GM18873 (cell line): ENCODE results near the gene ACADS.
"Not testable (repeated sequence)": the region's sequence is repeated elsewhere in the genome, so short reads cannot be mapped to it uniquely, and the experiment has no call there.

ENCODE experiments used
- ATAC-seq: cut with Tn5 transposase; IDR thresholded peaks from one replicate; pipeline ENCODE4 v1.9.1; 2021; ENCODE audit warnings: mild to moderate bottlenecking, moderate library complexity, moderate number of reproducible peaks; ENCODE audit not compliant: unreplicated experiment, low FRiP score

The ACADS gene

DNA sequence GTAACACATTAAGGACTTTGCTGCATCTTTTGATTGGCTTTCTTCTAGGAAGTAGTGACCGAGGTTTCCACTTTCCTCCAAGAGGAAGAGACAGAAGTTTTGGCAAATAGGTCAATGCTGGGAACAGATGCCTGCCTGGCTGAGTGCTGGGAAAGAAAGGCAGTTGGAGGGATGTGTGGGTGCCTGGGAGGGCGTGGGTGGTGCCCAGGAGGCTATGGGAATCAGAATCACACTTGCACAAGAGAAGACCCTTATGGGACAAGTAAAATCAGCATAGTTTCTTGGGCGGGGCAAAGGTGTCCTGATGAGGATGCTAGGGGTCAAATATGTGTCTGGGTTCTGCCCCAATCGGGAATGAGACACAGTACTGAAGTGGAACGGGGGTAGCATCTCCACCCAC is 906 bp upstream of the ACADS start:
- no peak for ATAC-seq

DNA sequence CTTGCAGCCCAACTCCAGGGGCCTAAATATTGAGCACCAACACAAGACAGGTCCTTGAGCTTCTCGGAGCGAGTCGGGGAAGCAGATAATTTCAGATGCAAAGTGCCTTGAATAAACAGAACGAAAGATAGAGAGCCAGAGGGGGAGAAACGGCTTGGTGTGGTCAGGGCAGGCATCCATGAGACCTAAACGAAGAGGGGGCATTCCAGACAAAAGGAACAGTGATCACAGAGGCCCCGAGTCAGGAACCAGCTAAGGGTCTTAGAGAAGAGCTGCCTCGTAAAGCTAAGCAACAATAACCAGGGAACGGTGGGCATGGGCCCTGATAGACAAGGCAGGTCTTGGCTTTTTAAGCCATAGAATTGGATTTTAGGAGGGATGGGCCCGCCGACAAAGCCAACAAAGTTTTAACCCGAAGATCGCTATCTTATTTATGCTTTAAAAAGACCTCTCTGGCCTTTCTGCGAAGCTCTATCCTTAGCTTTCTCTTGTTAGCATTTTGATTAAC is 421 bp upstream of the ACADS start:
- no peak for ATAC-seq

DNA sequence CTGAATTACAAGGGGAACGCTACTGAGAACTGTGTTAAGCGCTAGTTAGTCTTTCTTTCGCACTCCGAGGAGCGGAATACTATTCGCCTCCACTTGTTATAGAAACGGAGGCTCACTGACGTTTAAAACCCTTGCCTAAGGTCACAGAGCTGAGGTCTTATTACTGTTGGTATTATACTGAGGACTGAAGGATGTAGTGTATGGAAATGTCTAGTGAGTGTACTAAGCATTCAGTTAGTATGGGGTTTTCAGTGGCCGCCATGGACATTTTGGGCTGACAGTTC is 826 bp downstream of the ACADS start:
- ATAC-seq: no peak

DNA sequence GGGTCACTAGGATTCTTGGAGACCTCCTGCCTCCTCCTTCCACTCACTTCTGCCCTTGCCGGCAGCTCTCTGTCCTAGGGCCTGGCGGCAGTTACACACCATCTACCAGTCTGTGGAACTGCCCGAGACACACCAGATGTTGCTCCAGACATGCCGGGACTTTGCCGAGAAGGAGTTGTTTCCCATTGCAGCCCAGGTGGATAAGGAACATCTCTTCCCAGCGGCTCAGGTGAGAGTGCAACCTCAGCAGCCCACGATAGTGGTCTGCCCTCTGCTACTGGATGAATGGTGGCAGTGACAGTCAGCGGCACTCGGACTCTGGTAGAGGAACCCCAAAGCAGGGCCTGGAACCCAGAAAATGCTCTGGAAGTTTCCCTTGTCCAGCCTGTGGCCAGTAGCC is 1.3 kb downstream of the ACADS start:
- no peak for ATAC-seq

DNA sequence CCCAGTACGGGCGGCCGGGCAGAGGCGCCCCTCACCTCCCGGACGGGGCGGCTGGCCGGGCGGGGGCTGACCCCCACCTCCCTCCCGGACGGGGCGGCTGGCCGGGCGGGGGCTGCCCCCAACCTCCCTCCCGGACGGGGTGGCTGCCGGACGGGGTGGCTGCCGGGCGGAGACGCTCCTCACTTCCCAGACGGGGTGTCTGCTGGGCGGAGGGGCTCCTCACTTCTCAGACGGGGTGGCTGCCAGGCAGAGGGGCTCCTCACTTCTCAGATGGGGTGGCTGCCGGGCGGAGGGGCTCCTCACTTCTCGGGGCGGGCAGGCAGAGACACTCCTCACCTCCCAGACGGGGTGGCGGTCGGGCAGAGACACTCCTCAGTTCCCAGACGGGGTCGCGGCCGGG is 6.6 kb downstream of the ACADS start:
- not testable (repeated sequence) for ATAC-seq

DNA sequence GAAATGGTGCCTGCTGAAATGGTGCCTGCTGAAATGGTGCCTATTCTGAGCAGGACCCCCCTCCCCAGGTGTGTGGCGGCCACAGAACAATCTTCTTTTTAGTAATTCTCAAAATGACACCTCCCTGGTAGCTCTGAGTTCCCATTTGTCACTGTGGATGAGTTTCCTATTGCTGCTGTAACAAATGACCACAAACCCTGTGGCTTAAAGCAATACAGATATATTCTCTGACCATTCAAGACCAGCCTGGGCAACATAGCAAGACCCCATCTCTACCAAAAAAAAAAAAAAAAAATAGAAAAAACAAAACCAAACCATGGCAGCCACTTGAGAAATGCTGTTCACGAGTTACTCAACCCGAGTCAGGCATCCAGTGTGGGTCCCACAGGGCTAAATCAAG is 7.9 kb downstream of the ACADS start:
- ATAC-seq: no peak

DNA sequence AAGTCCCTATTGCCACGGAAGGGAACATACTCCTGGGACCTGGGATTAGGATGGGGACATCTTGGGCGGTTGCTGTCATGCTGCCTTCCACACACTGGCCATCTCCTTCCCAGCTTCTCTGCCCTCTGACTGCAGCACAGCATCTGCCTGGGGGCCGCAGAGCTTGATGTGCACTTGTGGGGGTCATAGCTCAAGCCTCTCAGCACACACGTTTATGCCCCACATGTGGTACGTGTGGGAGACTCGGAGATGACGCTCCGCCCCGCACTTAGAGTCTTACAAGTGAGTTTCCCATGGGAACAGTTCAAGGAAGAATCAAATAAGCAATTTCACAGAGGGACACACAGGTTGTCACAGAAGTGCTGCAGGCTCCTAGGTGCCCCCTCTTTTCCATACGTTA is 8.6 kb downstream of the ACADS start:
- no peak for ATAC-seq

DNA sequence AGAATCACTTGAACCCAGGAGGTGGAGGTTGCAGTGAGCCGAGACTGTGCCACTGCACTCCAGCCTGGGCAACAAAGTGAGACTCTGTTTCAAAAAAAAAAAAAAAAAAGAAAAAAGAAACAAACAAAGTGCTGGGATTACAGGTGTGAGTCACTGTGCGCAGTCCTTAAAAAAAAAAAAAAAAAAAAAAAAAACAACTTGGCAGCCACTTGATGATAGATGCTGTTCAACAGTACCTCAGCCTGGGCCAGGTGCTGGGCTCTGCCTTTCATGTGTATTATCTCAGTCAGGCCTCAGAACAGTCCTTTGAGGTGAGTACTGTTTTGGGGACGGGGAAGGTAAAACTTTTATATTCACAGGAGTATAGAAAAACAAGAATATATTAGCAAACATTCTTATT is 9.6 kb downstream of the ACADS start:
- ATAC-seq: no peak

DNA sequence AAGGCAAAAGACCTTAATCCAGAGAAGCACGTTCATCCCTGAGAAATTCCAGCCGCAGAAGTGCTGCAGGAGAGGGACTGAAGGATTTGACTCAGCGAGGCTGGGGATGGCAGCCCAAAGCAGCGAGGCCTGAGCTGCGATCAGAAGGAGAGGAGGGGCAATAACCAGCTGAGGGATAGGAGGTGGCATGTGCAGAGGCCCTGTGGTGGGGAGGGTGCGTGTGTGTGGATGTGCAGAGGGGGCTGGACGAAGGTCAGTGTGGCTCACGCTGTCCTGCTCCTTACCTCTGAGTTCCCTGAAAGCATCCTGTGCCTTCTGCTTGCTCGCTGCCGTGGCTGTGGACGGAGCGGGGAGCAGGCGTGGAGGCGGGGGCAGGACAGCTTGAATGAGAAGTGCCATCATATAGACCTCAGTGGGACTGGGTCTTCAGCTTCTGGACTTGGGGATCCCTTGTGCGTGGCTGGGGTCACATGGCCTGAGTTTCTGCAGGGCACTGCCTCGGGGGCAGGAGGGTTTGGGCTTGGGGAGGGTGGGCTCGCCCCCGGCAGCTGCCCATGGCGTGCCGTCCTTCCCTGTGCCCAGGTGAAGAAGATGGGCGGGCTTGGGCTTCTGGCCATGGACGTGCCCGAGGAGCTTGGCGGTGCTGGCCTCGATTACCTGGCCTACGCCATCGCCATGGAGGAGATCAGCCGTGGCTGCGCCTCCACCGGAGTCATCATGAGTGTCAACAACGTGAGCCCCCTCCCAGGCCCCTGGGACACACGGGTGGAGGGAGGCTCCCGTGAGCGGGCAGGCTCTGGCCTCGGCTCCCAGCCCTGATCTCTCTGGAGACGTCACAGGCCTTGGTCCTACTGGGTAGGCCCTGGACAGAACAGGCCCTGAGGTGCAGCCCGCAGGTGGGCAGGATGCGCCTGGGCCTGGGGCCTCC is 11.0 kb downstream of the ACADS start:
- no peak for ATAC-seq

DNA sequence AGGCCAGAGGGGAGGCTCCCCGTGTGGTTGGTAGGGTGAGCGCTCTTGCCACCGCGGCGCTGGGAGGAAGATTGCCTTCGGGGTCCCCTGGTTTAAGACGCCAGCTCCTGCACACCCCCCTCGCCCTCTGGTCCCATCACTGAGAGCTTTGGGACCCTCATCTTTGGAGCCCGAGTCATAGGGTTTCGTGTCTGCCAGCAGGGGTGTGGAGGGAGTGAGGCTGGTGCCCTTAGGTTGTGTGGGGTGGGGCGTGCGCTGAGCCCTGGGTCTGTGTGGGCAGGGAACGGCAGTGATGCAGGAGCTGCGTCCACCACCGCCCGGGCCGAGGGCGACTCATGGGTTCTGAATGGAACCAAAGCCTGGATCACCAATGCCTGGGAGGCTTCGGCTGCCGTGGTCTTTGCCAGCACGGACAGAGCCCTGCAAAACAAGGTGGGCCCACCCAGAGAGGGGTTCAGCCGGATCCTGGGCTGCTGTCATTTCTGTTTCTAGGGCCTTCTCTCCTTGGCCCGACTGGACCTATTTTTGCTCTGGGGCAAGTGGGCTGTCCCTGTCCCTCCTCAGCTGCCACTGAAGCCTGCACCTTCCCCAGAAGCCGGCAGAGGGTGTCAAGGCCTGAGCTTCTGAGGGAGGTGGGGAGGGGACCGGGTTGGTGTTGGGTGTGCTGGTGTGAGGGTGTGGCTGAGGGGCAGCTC is 12.1 kb downstream of the ACADS start:
- ATAC-seq: no peak

DNA sequence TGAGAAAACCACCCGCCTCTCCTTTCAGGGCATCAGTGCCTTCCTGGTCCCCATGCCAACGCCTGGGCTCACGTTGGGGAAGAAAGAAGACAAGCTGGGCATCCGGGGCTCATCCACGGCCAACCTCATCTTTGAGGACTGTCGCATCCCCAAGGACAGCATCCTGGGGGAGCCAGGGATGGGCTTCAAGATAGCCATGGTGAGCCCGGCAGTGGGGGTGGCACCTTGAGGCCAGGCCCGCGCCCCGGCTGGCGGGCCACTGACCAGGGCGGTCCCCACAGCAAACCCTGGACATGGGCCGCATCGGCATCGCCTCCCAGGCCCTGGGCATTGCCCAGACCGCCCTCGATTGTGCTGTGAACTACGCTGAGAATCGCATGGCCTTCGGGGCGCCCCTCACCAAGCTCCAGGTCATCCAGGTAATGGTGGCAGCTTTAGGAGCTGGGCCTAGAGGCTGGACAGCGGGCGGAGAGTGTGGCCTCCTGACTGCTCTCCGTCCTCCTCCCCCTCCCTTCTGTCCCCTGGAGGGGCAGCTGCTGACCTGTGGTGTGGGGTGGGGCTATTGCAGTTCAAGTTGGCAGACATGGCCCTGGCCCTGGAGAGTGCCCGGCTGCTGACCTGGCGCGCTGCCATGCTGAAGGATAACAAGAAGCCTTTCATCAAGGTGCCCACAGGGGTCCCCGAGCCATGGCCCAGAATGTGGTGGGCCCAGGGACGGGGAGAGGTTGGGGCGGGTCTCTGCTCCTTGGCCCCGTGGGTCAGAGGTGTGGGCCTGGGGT is 12.8 kb downstream of the ACADS start:
- ATAC-seq: no peak

DNA sequence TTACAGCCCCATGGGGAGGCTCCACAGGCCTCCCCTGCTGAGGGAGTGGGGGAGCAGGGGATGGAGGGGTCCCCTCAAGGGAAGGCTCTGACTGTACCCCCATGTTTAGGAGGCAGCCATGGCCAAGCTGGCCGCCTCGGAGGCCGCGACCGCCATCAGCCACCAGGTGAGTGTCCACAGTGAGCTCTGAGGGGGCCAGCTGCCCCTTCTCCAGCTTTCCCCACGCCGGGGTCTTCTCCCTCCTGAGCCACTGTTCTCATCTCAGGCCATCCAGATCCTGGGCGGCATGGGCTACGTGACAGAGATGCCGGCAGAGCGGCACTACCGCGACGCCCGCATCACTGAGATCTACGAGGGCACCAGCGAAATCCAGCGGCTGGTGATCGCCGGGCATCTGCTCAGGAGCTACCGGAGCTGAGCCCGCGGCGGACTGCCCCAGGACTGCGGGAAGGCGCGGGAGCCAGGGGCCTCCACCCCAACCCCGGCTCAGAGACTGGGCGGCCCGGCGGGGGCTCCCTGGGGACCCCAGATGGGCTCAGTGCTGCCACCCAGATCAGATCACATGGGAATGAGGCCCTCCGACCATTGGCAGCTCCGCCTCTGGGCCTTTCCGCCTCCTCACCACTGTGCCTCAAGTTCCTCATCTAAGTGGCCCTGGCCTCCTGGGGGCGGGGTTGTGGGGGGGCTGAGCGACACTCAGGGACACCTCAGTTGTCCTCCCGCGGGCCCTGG is 13.6 kb downstream of the ACADS start:
- ATAC-seq: no peak

DNA sequence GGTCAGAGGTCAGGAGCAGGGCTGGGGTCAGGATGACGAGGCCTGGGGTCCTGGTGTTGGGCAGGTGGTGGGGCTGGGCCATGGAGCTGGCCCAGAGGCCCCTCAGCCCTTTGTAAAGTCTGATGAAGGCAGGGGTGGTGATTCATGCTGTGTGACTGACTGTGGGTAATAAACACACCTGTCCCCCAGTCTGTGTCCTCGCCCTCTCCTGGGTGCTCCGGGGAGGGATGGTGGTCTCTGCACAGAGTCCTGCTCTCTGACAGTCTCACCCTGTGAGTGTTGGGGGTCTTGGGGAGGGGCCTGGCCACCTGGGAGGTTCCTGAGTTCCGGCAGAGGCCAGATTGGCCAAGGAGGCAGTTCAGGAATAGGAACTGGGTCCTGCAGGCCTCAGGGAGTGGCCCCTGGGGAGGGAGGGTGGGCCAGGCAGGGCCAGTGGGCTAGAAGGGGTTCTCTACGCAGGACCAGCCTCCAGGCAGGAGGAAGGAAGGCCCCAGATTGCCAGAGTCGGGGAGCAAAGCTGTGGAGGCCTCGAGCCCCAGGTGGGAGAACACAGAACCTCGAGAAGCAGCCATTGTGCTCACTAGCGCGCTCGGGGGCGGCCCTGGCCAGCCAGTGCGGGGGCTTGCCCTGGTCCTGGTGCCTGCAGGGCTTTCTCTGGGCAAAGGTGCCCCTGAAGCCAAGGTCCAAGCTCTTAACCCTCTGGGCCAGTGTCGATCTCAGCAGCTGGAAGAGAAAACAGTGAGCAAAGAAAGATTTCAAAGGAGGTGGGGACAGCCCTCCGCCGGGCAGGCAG is 14.4 kb downstream of the ACADS start:
- ATAC-seq: no peak

DNA sequence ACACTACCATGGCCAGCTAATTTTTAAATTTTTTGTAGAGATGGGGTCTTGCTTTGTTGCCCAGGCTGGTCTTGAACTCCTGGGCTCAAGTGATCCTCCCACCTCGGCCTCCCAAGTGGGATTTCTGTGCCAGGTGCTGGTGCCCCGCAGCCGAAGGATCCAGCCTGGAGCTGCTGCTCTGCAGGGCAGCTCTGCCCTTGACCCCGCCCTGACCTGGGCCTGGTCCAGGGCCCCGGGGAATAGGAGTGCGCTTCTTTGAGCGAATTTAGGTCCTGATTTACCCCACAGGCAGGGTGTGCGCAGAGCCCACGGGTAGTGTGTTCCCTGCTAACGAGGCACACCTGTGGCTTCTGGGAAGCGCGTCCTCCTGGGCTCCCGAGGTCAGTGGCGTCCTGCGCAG is 15.2 kb downstream of the ACADS start:
- ATAC-seq: no peak

DNA sequence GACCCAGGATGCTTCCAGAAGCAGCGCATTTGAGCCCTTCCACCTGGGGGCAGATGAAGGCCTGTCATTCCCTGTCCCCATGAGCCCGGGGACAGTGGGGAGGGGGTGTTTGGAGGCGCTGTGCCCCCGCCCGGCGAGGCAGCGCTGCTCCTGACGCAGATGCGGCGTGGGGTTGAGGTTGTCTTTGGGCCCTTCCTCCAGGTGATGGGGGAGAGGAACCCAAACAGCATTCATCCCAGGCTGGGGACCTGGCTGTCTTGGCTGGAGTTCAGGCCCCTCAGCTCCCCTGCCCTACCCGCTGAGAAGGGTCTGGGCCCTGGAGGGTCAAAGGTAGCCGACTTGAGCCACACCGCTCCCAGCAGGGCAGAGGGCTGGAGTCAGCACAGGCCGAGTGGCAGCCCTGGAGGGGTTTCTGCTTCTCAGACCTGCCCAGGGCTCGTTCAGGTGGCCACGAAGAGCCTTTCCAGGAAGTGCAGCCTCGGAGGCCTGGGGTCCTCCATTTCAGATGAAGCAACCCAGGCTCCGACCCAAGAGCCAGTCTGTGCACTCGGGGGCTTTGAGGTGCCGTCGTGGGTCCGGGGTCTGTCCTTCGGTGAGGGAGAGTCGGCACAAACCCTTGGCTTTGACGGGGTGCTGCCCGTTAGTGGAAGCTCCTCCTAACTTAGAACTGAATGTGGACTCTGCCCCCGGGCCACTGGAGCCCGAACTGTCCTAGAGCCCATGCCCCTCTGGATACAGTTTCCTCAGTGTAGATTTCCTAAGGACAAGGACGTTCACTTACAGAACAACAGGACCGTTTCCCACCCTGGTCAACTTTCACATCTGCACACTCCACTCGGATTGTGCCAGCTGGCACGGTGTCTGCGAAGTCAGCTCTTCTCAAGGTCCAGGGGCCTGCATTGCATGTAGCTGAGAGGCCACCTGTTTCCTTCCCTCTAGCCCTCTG is 16.1 kb downstream of the ACADS start:
- no peak for ATAC-seq

DNA sequence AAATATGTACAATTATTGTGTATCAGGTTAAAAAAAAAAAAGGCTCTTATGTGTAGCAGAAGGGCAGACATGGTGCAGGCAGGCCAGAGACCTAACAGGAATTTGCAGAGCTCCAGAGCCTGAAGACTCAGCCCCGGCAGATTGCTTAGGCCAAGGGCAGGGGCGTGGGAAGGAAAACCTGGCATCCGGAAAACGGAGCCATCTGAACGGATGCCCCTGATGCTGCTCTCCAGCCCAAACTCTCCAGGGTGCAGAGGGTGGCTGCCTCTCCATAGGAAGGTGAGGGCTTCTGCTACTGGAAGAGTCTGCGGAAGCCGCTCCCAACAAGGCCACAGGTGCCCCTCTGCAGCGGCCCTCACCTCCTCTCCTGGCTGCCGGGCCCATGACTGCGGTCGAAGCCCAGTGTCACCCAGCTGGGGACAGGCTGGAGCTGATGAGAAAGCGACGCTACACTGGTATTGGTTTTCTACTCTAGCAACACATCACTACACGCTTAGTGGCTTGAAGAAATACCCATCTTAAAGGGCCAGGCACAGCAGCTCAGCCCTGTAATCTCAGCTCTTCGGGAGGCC is 19.4 kb downstream of the ACADS start:
- no peak for ATAC-seq

DNA sequence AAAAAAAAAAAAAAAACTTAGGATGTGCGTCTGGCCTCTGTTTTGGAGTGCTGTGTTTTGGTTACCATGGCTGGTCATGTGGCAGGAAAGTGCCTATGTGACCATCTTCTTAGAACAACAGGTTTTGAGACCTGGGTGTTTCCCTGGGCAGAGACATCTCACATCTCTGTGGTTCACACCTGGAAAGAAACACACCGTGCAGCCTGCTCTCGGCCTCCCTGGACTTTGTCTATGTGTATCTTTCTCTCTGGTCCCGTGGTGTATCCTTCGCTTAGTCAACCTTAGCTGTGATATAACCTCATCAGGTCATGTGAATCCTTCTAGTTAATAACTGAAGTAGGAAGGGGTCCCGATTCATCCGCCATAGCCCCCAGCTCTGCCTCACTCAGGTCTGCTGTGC is 22.6 kb downstream of the ACADS start:
- ATAC-seq: no peak

DNA sequence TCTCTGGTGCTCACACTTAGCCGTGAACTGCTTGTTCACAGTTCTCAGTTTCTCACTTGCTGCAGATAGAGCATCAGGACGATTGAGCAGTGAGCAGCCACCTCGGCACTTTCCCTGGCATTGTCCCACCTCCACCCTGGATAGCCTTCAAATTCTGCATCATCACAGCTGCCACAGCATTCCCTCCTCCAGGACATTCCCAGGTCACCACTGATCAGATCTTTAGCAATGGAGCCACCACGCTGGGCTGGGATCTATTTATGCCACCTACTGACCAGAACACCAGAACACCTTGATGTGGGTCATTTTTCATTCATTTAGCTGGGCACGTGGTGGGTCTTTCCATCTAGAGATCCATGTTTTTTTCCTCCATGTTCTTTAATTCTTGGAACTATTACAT is 23.6 kb downstream of the ACADS start:
- ATAC-seq: no peak
